Inferior parietal cortex (tissue), 1 donor: Measurements from ENCODE around the gene STXBP6.
A peak's percentile ranks its signal among the peaks of the same experiment; 100 is the strongest.

Experiments used
- DNase-seq: peaks from one replicate; pipeline ENCODE4 v3.0.0-alpha.2; 2016; ENCODE audit errors: extremely low spot score

Gene STXBP6

GRCh38 chr14:25052385-25052784, 2.4 kb upstream of the STXBP6 start:
- DNase-seq: no peak

- peak; percentile 45 for DNase-seq
Measured at GRCh38 chr14:25050269-25051150, 563 bp upstream of the STXBP6 start.

DNA sequence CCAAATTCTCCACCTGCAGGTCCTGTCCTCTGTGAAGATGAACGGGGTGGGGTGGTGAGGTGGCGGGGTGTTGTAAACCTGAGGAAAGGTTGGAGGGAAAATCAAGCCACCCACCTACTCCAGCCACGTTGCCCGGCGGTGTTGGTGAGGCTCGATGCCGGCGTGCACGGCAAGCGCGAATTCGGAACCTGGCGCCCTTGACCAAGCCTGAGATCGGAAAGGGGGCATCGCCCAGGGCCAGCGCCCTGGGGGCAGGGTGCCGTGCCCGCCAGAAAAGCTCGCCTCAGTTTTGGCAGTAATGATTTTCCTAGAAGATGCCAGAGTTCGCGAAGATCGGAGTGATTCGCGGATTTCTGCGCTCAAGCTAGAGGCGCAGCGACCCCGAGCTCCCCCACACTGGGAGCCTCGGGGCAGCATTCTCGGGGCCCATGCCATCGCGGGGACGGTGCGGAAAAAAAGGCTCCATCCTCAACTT, 817 bp downstream of the STXBP6 start:
- no peak for DNase-seq

- DNase-seq: peak; percentile 62
Measured at GRCh38 chr14:25048170-25049016, 1.6 kb downstream of the STXBP6 start.

DNA sequence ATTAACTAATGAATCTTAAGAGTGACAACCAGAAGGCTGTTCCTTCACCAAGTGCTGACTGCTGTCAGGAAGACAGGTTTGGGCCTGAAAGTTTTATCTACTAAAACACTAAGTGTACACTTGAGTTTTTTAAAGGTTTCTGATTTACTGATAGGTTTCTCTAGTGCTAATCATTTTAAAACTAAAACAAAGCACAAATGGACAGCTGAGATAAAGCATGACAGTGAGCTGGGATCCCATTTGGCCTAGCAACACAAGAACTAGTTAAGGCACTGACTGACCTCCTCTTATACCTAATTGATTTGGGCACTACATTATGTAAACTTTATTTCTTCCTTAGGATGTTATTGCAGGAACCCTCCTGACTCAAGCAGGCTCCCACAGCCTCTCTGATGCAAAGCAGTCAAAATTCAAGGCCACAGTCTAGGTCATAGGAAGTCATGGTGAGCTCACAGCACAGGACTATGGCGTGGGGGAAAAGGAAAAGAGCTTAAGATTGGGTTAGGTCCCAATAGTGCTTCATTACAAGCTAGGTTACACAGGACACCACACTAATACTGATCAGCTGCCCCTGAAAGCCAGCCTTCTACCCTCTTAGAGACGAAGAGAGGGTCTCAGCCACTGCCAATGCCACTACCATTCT, 3.5 kb downstream of the STXBP6 start:
- no peak for DNase-seq

DNA sequence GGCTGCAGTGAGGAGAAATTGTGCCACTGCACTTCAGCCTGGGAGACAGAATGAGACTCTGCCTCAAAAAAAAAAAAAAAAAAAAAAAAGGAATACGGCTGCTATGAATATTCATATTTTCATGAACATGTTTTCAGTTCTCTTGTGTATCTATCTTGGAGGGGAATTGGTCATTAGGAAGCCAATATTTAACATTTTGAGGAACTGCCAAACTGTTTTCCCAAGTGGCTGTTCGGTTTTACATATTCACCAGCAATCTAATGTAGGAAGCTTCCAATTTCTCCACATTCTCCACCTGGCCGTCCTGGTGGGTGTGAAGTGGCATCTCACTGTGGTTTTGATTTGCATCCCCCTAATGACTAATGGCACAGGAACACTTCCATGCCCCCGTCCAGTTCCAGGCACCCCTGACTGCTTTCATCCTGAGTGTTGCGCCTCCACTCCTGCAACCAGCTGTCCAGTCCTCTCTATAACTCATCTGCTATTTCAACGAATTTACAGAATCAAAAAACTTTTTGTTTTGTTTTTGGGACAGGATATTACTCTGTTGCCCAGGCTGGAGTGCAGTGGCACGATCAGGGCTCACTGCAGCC, 5.7 kb downstream of the STXBP6 start:
- no peak for DNase-seq

DNA sequence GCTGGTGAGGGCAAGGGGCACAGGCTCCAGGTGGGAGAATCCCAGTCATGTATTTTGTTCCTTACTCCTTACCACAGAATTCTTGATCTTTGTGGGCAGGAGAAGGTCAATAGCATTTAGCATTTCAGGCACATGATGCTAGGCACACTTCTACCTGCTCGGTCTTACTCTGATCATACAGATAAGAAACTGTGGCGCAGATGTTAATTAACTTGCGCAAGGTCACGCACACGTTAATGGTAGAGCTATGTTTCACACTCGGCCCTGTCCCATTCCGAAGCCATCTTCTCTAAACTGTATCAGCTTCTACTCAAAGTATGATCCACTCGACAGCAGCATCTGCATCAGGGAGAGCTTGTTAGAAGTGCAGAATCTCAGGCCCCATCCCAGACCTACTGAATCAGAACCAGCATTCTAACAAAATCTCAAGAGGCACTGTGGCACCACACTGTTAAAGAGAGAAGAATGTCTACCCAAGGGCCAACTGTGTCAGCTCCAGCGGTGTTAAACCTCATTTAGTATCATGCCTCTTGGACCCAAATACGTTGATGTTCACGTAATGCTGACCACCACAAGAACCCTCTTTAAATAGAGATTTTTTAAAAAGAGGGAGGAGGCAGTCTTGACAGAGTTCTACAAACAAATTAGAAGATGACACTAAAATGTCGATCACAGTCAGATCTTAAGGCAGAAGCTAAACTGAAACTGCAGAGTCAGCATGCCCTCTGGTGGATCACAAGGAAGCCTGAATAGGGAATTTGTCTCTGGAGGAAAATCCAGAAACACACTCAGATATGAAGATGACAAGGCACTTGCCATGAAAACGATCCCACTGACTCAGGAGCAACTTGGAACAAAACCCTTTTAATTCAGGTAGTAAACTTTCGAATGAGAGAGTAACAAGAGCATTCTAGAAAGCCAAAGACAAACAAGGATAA, 7.3 kb downstream of the STXBP6 start:
- peak; percentile 76 for DNase-seq

- DNase-seq: no peak
Measured at GRCh38 chr14:25041898-25042297, 8.0 kb downstream of the STXBP6 start.

DNA sequence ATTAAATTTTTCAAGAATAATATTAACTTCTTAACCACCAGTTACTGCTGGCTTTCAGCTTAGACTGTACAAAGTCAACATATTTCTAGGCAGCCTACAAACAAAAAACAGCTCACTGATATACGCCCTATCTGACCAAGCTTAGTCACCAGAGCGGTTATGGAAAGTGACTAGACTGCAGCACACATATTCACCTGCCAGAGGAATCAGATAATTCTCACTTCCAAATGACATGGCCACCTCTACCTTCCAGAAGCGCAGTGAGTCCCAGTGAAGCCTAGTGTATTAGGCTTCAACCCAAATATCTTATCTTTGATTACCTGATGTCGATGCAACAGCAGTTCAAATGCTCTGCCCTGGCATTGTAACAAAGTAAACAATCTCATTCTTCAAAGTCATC, 8.5 kb downstream of the STXBP6 start:
- DNase-seq: no peak

- DNase-seq: no peak
Measured at GRCh38 chr14:25039933-25040332, 10.0 kb downstream of the STXBP6 start.

DNA sequence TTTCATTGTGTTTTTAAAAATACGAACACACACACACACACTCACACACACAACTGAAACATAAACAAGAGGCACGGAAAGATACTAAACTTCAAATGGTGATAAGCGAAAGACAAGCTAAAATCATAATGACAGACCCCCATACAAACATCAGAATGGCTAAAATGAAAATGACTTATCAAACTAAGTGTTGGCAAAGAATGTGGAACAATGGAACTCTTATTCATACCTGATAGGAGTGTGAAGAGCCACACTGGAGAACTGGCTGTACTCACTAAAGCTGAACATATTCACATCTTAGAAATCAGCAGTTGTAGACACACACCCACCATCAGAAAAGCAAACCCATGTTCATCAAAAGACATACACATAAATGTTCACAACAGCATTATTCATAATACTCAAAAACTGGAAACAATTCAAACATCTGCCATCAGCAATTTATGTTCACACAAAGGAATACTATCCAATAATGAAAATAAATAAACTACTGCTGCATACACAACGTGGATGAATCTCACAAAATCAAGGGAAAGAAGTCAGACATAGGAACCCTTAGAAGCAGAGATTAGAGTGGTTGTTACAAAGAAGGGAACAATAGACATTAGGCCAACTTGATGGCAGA, 11.8 kb downstream of the STXBP6 start:
- DNase-seq: no peak

- no peak for DNase-seq
Measured at GRCh38 chr14:25037032-25037431, 12.9 kb downstream of the STXBP6 start.

DNA sequence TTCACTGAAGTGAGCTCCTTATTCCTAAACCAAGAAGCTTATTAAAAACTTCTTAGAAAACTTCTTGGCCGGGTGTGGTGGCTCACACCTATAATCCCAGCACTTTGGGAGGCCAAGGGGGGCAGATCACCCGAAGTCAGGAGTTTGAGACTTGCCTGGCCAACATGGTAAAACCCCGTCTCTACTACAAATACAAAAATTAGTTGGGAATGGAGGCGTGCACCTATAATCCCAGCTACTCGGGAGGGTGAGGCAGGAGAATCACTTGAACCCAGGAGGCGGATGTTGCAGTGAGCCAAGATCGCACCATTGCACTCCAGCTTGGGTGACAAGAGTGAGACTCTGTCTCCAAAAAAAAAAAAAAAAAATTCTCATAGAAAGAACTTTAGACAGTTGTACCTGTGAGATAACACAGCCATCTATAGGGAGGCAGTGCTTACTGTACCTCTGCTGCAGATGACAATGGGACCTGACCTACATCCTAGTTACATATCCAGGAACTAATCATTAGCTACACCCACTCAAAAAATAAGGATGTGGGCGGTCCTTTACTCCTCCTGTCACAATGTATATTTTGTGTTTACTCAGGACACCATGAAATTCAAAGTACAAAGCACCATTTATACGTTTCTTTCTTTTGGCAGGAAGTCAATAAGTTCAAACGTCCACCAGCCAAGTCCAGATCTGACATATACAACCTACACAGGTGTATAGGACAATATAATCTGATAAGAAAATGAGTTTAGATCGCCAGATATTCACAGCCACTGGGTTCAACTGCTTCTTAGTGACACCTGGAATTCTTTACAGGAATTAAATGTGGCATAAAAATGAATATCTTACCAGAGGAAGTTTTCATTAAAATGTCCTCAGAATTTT, 14.9 kb downstream of the STXBP6 start:
- DNase-seq: no peak

GRCh38 chr14:25033358-25033757, 16.6 kb downstream of the STXBP6 start:
- DNase-seq: no peak

DNA sequence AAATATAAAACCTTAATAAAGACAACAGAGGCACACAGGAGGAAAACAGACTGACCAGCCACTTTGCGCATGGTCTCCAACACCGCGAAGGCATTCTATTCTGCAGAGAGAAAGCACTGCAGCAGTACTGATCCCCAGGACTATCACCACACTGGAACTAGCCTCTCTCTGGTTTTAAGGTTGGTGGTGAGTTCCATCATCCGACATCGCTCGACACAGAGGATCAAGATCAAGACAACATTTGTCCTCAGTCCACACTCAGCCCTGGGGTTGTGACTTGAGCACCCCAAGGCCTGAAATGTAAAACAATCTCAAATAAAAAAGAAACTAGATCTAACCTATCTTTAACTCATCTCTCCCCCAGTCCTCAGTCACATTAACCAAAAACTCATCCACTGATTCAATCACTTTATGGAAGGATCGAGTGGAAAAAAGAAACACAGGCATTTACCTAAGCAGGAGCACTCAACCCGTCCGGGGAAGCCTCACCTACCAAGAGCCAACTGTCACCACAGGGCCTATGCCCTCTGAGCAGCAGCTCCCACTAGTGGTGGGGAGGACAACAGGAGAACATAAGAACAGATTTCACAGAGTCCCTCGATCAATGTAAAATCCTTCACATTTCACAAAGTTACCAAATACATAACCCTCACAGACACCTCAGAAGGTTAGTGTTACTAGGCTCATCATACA, 17.7 kb downstream of the STXBP6 start:
- no peak for DNase-seq

- no peak for DNase-seq
Measured at GRCh38 chr14:25026476-25027137, 23.3 kb downstream of the STXBP6 start.

GRCh38 chr14:25019892-25020291, 30.1 kb downstream of the STXBP6 start:
- DNase-seq: no peak

GRCh38 chr14:25017562-25017961, 32.4 kb downstream of the STXBP6 start:
- DNase-seq: no peak
